Psoas muscle (tissue), 8 donors: ENCODE measurements around the gene PAPSS2. TPM values are rescaled to one million over a fixed set of nuclear protein-coding genes. Genes with fewer than 3 reads are reported as not detected.

ENCODE experiments used
- ATAC-seq, 4 donors: fragments of 200-7000 bp; cut with Tn5 transposase; one replicate each; pipeline ENCODE4 v1.9.1; 2020; ENCODE audit warnings: moderate library complexity in 3 of 4, mild to moderate bottlenecking in 2 of 4
- DNase-seq, 2 donors: peaks; one replicate each; pipeline ENCODE4 v3.0.0-alpha.2; 2020
- H3K27ac ChIP-seq: fragments of 200-600 bp; one replicate; pipeline ENCODE4 v1.8.0; 2022
- H3K27me3 ChIP-seq, 3 donors: fragments of 200-600 bp in 1 of 3; one replicate each; pipeline versions ENCODE4 v1.6.1 to v1.8.0; 2013 to 2022; ENCODE audit warnings: low read length in 2 of 3, mild to moderate bottlenecking in 2 of 3, moderate library complexity in 1 of 3; ENCODE audit not compliant: insufficient read depth in 3 of 3
- H3K36me3 ChIP-seq, 2 donors: fragments of 200-600 bp in 1 of 2; one replicate each; pipeline versions ENCODE4 v1.6.1 to v1.8.0; 2013 to 2022; ENCODE audit warnings: low read depth in 1 of 2, mild to moderate bottlenecking in 1 of 2, moderate library complexity in 1 of 2; ENCODE audit not compliant: insufficient read depth in 1 of 2
- H3K4me1 ChIP-seq: fragments of 200-600 bp; one replicate; pipeline ENCODE4 v1.8.0; 2022
- H3K4me3 ChIP-seq: fragments of 200-600 bp; one replicate; pipeline ENCODE4 v1.8.0; 2022; ENCODE audit warnings: mild to moderate bottlenecking
- H3K9me3 ChIP-seq: fragments of 200-600 bp; one replicate; pipeline ENCODE4 v1.8.0; 2022
- CTCF ChIP-seq: fragments of 200-600 bp; IDR thresholded peaks from one replicate; pipeline ENCODE4 v1.8.0; 2022; ENCODE audit warnings: antibody characterized with exemption
- WGBS, 3 donors: extraction: QIAGEN DNeasy Blood & Tissue Kit; methylation state at CpG; one replicate each; pipeline versions ENCODE4 v1.1.6 to v1.1.7; 2013; 5-methylcytosine and 5-hydroxymethylcytosine counted together
- intact Hi-C, 2 donors: fragments of 100-400 bp; cut with DNase I; formaldehyde crosslinking; loops; one replicate each; pipeline versions ENCODE4 v1.11.0 to v1.14.2; 2022
- polyA plus RNA-seq, 3 donors: library from polyadenylated mRNA; stranded (reverse); fragments of 200-250 nt; gene quantifications; one replicate each; pipeline ENCODE4 v1.2.3, GENCODE V29; 2013
- total RNA-seq, 4 donors: library from RNA; stranded (reverse); fragmentation: NEBNext Ultra II Directional in 2 of 4; extraction: Animal tissue kit (Norgen Biotek cat#: 25700) in 2 of 4; gene quantifications; one replicate each; pipeline versions ENCODE4 v1.2.1 to v1.2.4, GENCODE V29; 2021 to 2023
- donor health status: healthy with polysubstance abuse.
- donor health status: DM: no; HTN: no; CAD: no; lungs with moderate emphysema.
- donor health status: Bipolar disorder and iron deficiency.
- donor health status: healthy.
- donor health status: DM: yes; HTN: yes; CAD: no.
- donor health status: DM: no; HTN: no; CAD: no.
- donor health status: DM: no; HTN: no; CAD: no.
- donor health status: DM: yes; HTN: yes; CAD: no.

The PAPSS2 gene
- total and polyA plus RNA-seq, 7 donors, result 2.0 to 11.0 (median 3.8) TPM

DNA sequence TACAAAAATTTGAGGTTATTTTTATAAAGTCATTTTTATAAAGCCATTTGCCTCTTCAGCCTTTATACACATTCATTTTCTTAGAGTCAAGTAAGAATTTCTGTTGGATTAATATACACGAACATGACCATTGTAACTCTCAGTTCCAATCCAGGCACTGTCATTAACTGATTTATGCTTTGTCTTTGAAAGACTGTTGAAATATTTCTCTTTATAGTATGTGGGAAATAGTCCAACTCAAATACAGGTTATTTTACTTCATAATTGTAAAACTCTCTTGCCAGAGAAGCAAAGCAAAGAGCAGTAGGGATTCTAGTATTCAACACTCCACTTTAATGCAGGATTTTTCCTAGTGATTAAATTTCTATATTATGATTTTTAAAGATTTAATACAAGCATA lies 36.5 kb upstream of the PAPSS2 start:
- TF ChIP-seq CTCF, result no peak
- DNase-seq, result no peak
- no peak for ATAC-seq
- no peaks in the 10 kb centered on the region for H3K36me3 ChIP-seq
- 65 to 83% (median 81%) methylated on average over 1 of the region's 1 CpG for WGBS, 3 donors
- intact Hi-C loops, result no loop called here
- H3K9me3 ChIP-seq, result no peaks in the 10 kb centered on the region
- H3K4me3 ChIP-seq, result no peak overlapping the region
- no peak overlapping the region for H3K27ac ChIP-seq
- H3K4me1 ChIP-seq, result no peaks in the 10 kb centered on the region
- peaks cover 0 to 5% (median 0%) of the 10 kb centered on the region in 3 donors for H3K27me3 ChIP-seq

- no peaks in the 10 kb centered on the region for H3K27me3 ChIP-seq
- no peaks in the 10 kb centered on the region for H3K9me3 ChIP-seq
- H3K4me1 ChIP-seq, result no peaks in the 10 kb centered on the region
- no peak for ATAC-seq
- TF ChIP-seq CTCF, result no peak
- WGBS, 3 donors, result 57 to 66% (median 64%) methylated on average over 1 of the region's 1 CpG
- no peak overlapping the region for H3K27ac ChIP-seq
- no peak for DNase-seq
- H3K36me3 ChIP-seq, result no peaks in the 10 kb centered on the region
- no peak overlapping the region for H3K4me3 ChIP-seq
- intact Hi-C loops, result no loop called here
Measured at GRCh38 chr10:87625661-87626060, 34.0 kb upstream of the PAPSS2 start.

- Histone ChIP-seq H3K4me3 (no peak overlapping the region), H3K36me3 (no peaks in the 10 kb centered on the region), H3K9me3 (no peaks in the 10 kb centered on the region), H3K27ac (no peak overlapping the region), H3K27me3 (no peaks in the 10 kb centered on the region), H3K4me1 (no peaks in the 10 kb centered on the region)
- intact Hi-C loops, result no loop called here
- ATAC-seq, result no peak
- no peak for DNase-seq
- 100% methylated on average over 1 of the region's 1 CpG for WGBS, 3 donors
- no peak for TF ChIP-seq CTCF
Measured at GRCh38 chr10:87626422-87626892, 33.2 kb upstream of the PAPSS2 start.

GRCh38 chr10:87630171-87630570 lies 29.5 kb upstream of the PAPSS2 start:
- 90 to 94% (median 91%) methylated on average over 7 of the region's 7 CpGs for WGBS, 3 donors
- H3K27ac ChIP-seq, result no peak overlapping the region
- ATAC-seq, result no peak
- no peak for TF ChIP-seq CTCF
- H3K27me3 ChIP-seq, result no peaks in the 10 kb centered on the region
- no peak for DNase-seq
- H3K4me3 ChIP-seq, result no peak overlapping the region
- intact Hi-C loops, result no loop called here
- no peaks in the 10 kb centered on the region for H3K4me1 ChIP-seq
- no peaks in the 10 kb centered on the region for H3K9me3 ChIP-seq
- H3K36me3 ChIP-seq, result no peaks in the 10 kb centered on the region

- no peak for TF ChIP-seq CTCF
- intact Hi-C loops, result no loop called here
- H3K4me3 ChIP-seq, result no peak overlapping the region
Measured at GRCh38 chr10:87632454-87632853, 27.2 kb upstream of the PAPSS2 start.

More at GRCh38 chr10:87632454-87632853, 27.2 kb upstream of the PAPSS2 start:
- ATAC-seq, result no peak
- Histone ChIP-seq H3K4me1 (no peaks in the 10 kb centered on the region), H3K27me3 (no peaks in the 10 kb centered on the region), H3K27ac (no peak overlapping the region), H3K9me3 (no peaks in the 10 kb centered on the region), H3K36me3 (no peaks in the 10 kb centered on the region)
- WGBS, 3 donors, result 83 to 92% (median 85%) methylated on average over 4 of the region's 4 CpGs
- DNase-seq, result no peak
